ENCODE data around the gene FDX2. TPM values are rescaled to one million over a fixed set of nuclear protein-coding genes. Genes with fewer than 3 reads are reported as not detected.
A peak's percentile ranks its signal among the peaks of the same experiment; 100 is the strongest.

Gene FDX2
- total RNA-seq, 3 donors from 2014 or later (not counting 1 experiment from before 2014, with no cell fraction given), result 1.7 to 4.1 (median 4.0) TPM

- H3K9me3 Mint-ChIP-seq, result no peaks in the 10 kb centered on the region
- WGBS (ENCODE audit: insufficient coverage), result 91% methylated on average over 59 of the region's 59 CpGs
- H3K4me3 Mint-ChIP-seq, result no peak overlapping the region
- peaks cover 46% of the 10 kb centered on the region for H3K4me1 ChIP-seq (ENCODE audit: control insufficient read depth, insufficient read depth, low read length)
- H3K36me3 ChIP-seq (ENCODE audit: control insufficient read depth, insufficient read depth, low read length), result peaks cover 21% of the 10 kb centered on the region
- H3K4me3 ChIP-seq (ENCODE audit: low read length), result no peak overlapping the region
- no peaks in the 10 kb centered on the region for H3K9me3 ChIP-seq (ENCODE audit: control insufficient read depth, insufficient read depth, low read length)
- no peak for TF ChIP-seq CTCF (IDR thresholded peaks at IDR 0.05)
- no peak overlapping the region for H3K27ac Mint-ChIP-seq
- ATAC-seq (no peak), DNase-seq (peak in 1 of 2 donors; percentile 47)
- no peaks in the 10 kb centered on the region for H3K36me3 Mint-ChIP-seq
- H3K27ac ChIP-seq (ENCODE audit: low read length), result no peak overlapping the region
- no peaks in the 10 kb centered on the region for H3K27me3 Mint-ChIP-seq (ENCODE audit: low read depth in 2 of 2)
- intact Hi-C loops (cut with micrococcal nuclease), result no loop called here
- H3K4me1 Mint-ChIP-seq, result peaks cover 15 to 37% of the 10 kb centered on the region in 2 donors
- H3K27me3 ChIP-seq (ENCODE audit: control insufficient read depth, insufficient read depth, low read length), result no peaks in the 10 kb centered on the region
Measured at GRCh38 chr19:10334588-10335351, 19.0 kb upstream of the FDX2 start.

- peak overlapping the region; percentile 90 to 96 for H3K27ac Mint-ChIP-seq
- ATAC-seq (no peak), DNase-seq (no peak)
- Histone ChIP-seq H3K27ac (ENCODE audit: low read length) (peak overlapping the region; percentile 59), H3K9me3 (ENCODE audit: control insufficient read depth, insufficient read depth, low read length) (no peaks in the 10 kb centered on the region), H3K4me1 (ENCODE audit: control insufficient read depth, insufficient read depth, low read length) (peaks cover 38% of the 10 kb centered on the region), H3K4me3 (ENCODE audit: low read length) (peak overlapping the region; percentile 99), H3K36me3 (ENCODE audit: control insufficient read depth, insufficient read depth, low read length) (peaks cover 27% of the 10 kb centered on the region), H3K27me3 (ENCODE audit: control insufficient read depth, insufficient read depth, low read length) (no peaks in the 10 kb centered on the region)
- intact Hi-C loops (cut with micrococcal nuclease), result loop anchor here (1.0 to 2.0 kb wide), 2 partner anchors 46 to 63 kb away; partner anchors contain the start of genes ICAM1 and TYK2
- H3K9me3 Mint-ChIP-seq, result no peaks in the 10 kb centered on the region
- H3K27me3 Mint-ChIP-seq (ENCODE audit: low read depth in 2 of 2), result no peaks in the 10 kb centered on the region
- WGBS (ENCODE audit: insufficient coverage), result 73% methylated on average over 44 of the region's 44 CpGs
- no peaks in the 10 kb centered on the region for H3K36me3 Mint-ChIP-seq
- peak overlapping the region; percentile 96 for H3K4me3 Mint-ChIP-seq
- peaks cover 8 to 29% of the 10 kb centered on the region in 2 donors for H3K4me1 Mint-ChIP-seq
- no peak for TF ChIP-seq CTCF (IDR thresholded peaks at IDR 0.05)
Measured at GRCh38 chr19:10333758-10334587, 18.2 kb upstream of the FDX2 start.

- peaks cover 30% of the 10 kb centered on the region for H3K4me1 ChIP-seq (ENCODE audit: control insufficient read depth, insufficient read depth, low read length)
Measured at GRCh38 chr19:10332965-10333757, 17.3 kb upstream of the FDX2 start, which contains the start of gene RAVER1. Gene RAVER1 (minus strand): TSS chr19:10333529. CDS start chr19:10333507, 22 bp downstream.

More at GRCh38 chr19:10332965-10333757, 17.3 kb upstream of the FDX2 start, which contains the start of gene RAVER1:
- DNase-seq, result peak; percentile 96 to 99
- intact Hi-C loops (cut with micrococcal nuclease), result loop anchor here (1.0 to 2.0 kb wide), 2 partner anchors 47 to 62 kb away; partner anchors contain the start of genes ICAM1 and TYK2
- peaks cover under 1 to 21% of the 10 kb centered on the region in 2 donors for H3K4me1 Mint-ChIP-seq
- H3K27me3 Mint-ChIP-seq (ENCODE audit: low read depth in 2 of 2), result no peaks in the 10 kb centered on the region
- peak within 1 kb of the TSS; percentile 96 for H3K4me3 Mint-ChIP-seq
- no peaks in the 10 kb centered on the region for H3K9me3 Mint-ChIP-seq
- H3K27ac Mint-ChIP-seq, result peak within 1 kb of the TSS; percentile 90 to 96
- WGBS (ENCODE audit: insufficient coverage), result under 1% methylated on average over 82 of the region's 82 CpGs
- Histone ChIP-seq H3K9me3 (ENCODE audit: control insufficient read depth, insufficient read depth, low read length) (no peaks in the 10 kb centered on the region), H3K27me3 (ENCODE audit: control insufficient read depth, insufficient read depth, low read length) (no peaks in the 10 kb centered on the region), H3K36me3 (ENCODE audit: control insufficient read depth, insufficient read depth, low read length) (peaks cover 35% of the 10 kb centered on the region), H3K27ac (ENCODE audit: low read length) (peak within 1 kb of the TSS; percentile 97), H3K4me3 (ENCODE audit: low read length) (peak within 1 kb of the TSS; percentile 99)
- no peaks in the 10 kb centered on the region for H3K36me3 Mint-ChIP-seq
- TF ChIP-seq CTCF (IDR thresholded peaks at IDR 0.05), result no peak
- peak; percentile 94 to 99 (median 94) for ATAC-seq

All from natural killer cell (primary cell).